H1 (cell line): Measurements from ENCODE around the gene GMPPA. TPM values are rescaled to one million over a fixed set of nuclear protein-coding genes. Genes with fewer than 3 reads are reported as not detected.

ENCODE experiments used
- CTCF ChIA-PET: fragments of 300-600 bp; sonication (Branson Sonifier 250); formaldehyde crosslinking; loops from one replicate; lab custom pipeline; 2021; ENCODE audit not compliant: partially characterized antibody; lab: Charles Lee
- POLR2A ChIA-PET: fragments of 300-600 bp; sonication (Branson Sonifier 250); formaldehyde crosslinking; loops from one replicate; lab custom pipeline; 2021; ENCODE audit warnings: inconsistent platforms; ENCODE audit not compliant: partially characterized antibody; lab: Charles Lee
- DNase-seq, 2 experiments: peaks; one replicate each; pipeline versions ENCODE4 v3.0.0 to v3.0.0-alpha.2; 2010 to 2022; ENCODE audit warnings: low spot score in 2 of 2, low read depth in 1 of 2, mixed read lengths in 1 of 2
- FAIRE-seq: peaks from 2 replicates; lab custom pipeline; 2011; peaks lifted over from hg19 to GRCh38; lab: Jason Lieb, UNC
- H2AFZ ChIP-seq: 2 replicates; pipeline ENCODE4 v1.8.1; 2012; ENCODE audit warnings: low read length, inconsistent platforms
- H2AK5ac ChIP-seq: 2 replicates; pipeline ENCODE4 v1.6.1; 2013; ENCODE audit warnings: low read depth, low read length
- H2BK120ac ChIP-seq: replicated peaks from 2 replicates; pipeline ENCODE3; 2013; ENCODE audit warnings: low read depth, low read length, inconsistent platforms
- H2BK12ac ChIP-seq: 2 replicates; pipeline ENCODE4 v1.6.1; 2013; ENCODE audit warnings: low read depth, low read length
- H2BK15ac ChIP-seq: 2 replicates; pipeline ENCODE4 v1.6.1; 2013; ENCODE audit warnings: low read length
- H2BK20ac ChIP-seq: 2 replicates; pipeline ENCODE4 v1.6.1; 2013; ENCODE audit warnings: low read length
- H2BK5ac ChIP-seq: 2 replicates; pipeline ENCODE4 v1.6.1; 2013; ENCODE audit warnings: low read depth, low read length
- H3K14ac ChIP-seq: 2 replicates; pipeline ENCODE4 v1.6.1; 2013; ENCODE audit warnings: inconsistent platforms; ENCODE audit not compliant: insufficient read length
- H3K18ac ChIP-seq: 2 replicates; pipeline ENCODE4 v1.6.1; 2013; ENCODE audit warnings: low read length; ENCODE audit errors: extremely low read depth
- H3K23ac ChIP-seq: 2 replicates; pipeline ENCODE4 v1.6.1; 2013; ENCODE audit warnings: inconsistent platforms; ENCODE audit not compliant: insufficient read length
- H3K23me2 ChIP-seq: 2 replicates; pipeline ENCODE4 v1.6.1; 2013; ENCODE audit warnings: low read depth, low read length
- H3K27ac ChIP-seq: 2 replicates; pipeline ENCODE4 v1.6.1; 2011; ENCODE audit warnings: low read depth, low read length, inconsistent platforms
- H3K27me3 ChIP-seq, 4 experiments: replicated peaks in 1 of 4; 1 replicate in 1 of 4; 2 replicates in 3 of 4; pipeline versions ENCODE4 v1.6.1 to v1.8.1; 2011 to 2013; ENCODE audit warnings: low read length in 3 of 4, mild to moderate bottlenecking in 3 of 4, inconsistent platforms in 2 of 4, mixed read lengths in 2 of 4, moderate library complexity in 1 of 4; ENCODE audit not compliant: control insufficient read depth in 3 of 4, insufficient read depth in 3 of 4; ENCODE audit errors: extremely low read depth in 1 of 4
- H3K36me3 ChIP-seq, 4 experiments: 2 replicates each; pipeline versions ENCODE4 v1.6.1 to v1.8.1; 2011 to 2013; ENCODE audit warnings: mild to moderate bottlenecking in 4 of 4, low read length in 3 of 4, moderate library complexity in 2 of 4, control low read depth in 1 of 4, inconsistent platforms in 1 of 4; ENCODE audit not compliant: insufficient read depth in 4 of 4, control insufficient read depth in 2 of 4
- H3K4ac ChIP-seq: replicated peaks from 2 replicates; pipeline ENCODE3; 2013; ENCODE audit warnings: low read length, low read depth, mixed read lengths, inconsistent platforms; ENCODE audit not compliant: insufficient read length
- H3K4me1 ChIP-seq, 4 experiments: replicated peaks in 1 of 4; 1 replicate in 1 of 4; 2 replicates in 3 of 4; pipeline versions ENCODE4 v1.6.1 to v1.8.1; 2011 to 2013; ENCODE audit warnings: low read length in 3 of 4, inconsistent platforms in 2 of 4, mixed read lengths in 1 of 4; ENCODE audit not compliant: insufficient read depth in 4 of 4, control insufficient read depth in 3 of 4
- H3K4me2 ChIP-seq, 2 experiments: 2 replicates each; pipeline versions ENCODE4 v1.6.1 to v1.8.1; 2011 to 2013; ENCODE audit warnings: low read depth in 2 of 2, low read length in 2 of 2, control low read depth in 1 of 2, inconsistent platforms in 1 of 2, mild to moderate bottlenecking in 1 of 2; ENCODE audit not compliant: insufficient read depth in 1 of 2
- H3K4me3 ChIP-seq, 4 experiments: fragments of 200-600, 300-600 bp in 1 of 4; sonication (generic), shearing (Covaris generic), sonication (Bioruptor Twin) in 1 of 4; 2 replicates each; pipeline versions ENCODE4 v1.5.1 to v1.8.1; 2011 to 2016; ENCODE audit warnings: low read length in 4 of 4, low read depth in 3 of 4, control low read depth in 2 of 4, inconsistent platforms in 2 of 4, mild to moderate bottlenecking in 2 of 4, mixed read lengths in 1 of 4, moderate library complexity in 1 of 4; ENCODE audit not compliant: insufficient read depth in 2 of 4; ENCODE audit errors: extremely low read depth in 1 of 4
- H3K56ac ChIP-seq: replicated peaks from 2 replicates; pipeline ENCODE3; 2013; ENCODE audit warnings: low read depth, mild to moderate bottlenecking, mixed read lengths, low read length, inconsistent platforms; ENCODE audit not compliant: insufficient read length
- H3K79me1 ChIP-seq: 2 replicates; pipeline ENCODE4 v1.6.1; 2013; ENCODE audit warnings: low read depth, low read length, control low read depth
- H3K79me2 ChIP-seq, 2 experiments: 2 replicates each; pipeline versions ENCODE4 v1.6.1 to v1.8.1; 2012 to 2013; ENCODE audit warnings: low read length in 2 of 2, mild to moderate bottlenecking in 2 of 2, inconsistent platforms in 1 of 2; ENCODE audit not compliant: insufficient read depth in 2 of 2, control insufficient read depth in 1 of 2
- H3K9ac ChIP-seq, 4 experiments: replicated peaks in 1 of 4; 1 replicate in 1 of 4; 2 replicates in 3 of 4; pipeline versions ENCODE4 v1.6.1 to v1.8.1; 2011 to 2013; ENCODE audit warnings: low read depth in 3 of 4, low read length in 3 of 4, control low read depth in 2 of 4, mild to moderate bottlenecking in 2 of 4, moderate library complexity in 2 of 4, inconsistent platforms in 1 of 4; ENCODE audit errors: extremely low read depth in 1 of 4
- H3K9me3 ChIP-seq, 2 experiments: 2 replicates each; pipeline versions ENCODE4 v1.6.1 to v1.8.1; 2012 to 2013; ENCODE audit warnings: mild to moderate bottlenecking in 2 of 2, moderate library complexity in 2 of 2, control low read depth in 1 of 2, inconsistent platforms in 1 of 2, low read depth in 1 of 2, low read length in 1 of 2, mixed read lengths in 1 of 2; ENCODE audit not compliant: insufficient read depth in 2 of 2
- H4K20me1 ChIP-seq, 2 experiments: replicated peaks in 1 of 2; 2 replicates each; pipeline versions ENCODE3 to v1.8.1; 2011 to 2013; ENCODE audit warnings: inconsistent platforms in 2 of 2, low read length in 2 of 2, mild to moderate bottlenecking in 1 of 2; ENCODE audit not compliant: insufficient read depth in 2 of 2, control insufficient read depth in 1 of 2
- H4K5ac ChIP-seq: 2 replicates; pipeline ENCODE4 v1.6.1; 2013; ENCODE audit warnings: low read length, low read depth, mixed read lengths, inconsistent platforms; ENCODE audit not compliant: insufficient read length
- H4K8ac ChIP-seq: 2 replicates; pipeline ENCODE4 v1.8.0; 2013; ENCODE audit warnings: mild to moderate bottlenecking, moderate library complexity, low read length, inconsistent platforms; ENCODE audit not compliant: insufficient read depth; ENCODE audit errors: extremely low read depth
- H4K91ac ChIP-seq: replicated peaks from 2 replicates; pipeline ENCODE3; 2013; ENCODE audit warnings: low read length, mixed read lengths, inconsistent platforms; ENCODE audit not compliant: insufficient read length
- CHD1 ChIP-seq: IDR thresholded peaks from 2 replicates; pipeline ENCODE4 v1.6.1; 2012; ENCODE audit warnings: low read depth, low read length, improper control_type of control experiment
- EZH2 ChIP-seq: fragments of 200-600 bp; sonication (generic); IDR thresholded peaks from 2 replicates; pipeline ENCODE4 v1.7.1; 2012; ENCODE audit warnings: low read depth, mild to moderate bottlenecking, moderate library complexity, low read length, inconsistent platforms; ENCODE audit not compliant: severe bottlenecking
- JUN ChIP-seq: IDR thresholded peaks from 2 replicates; pipeline ENCODE4 v1.6.1; 2011; ENCODE audit warnings: low read depth, mild to moderate bottlenecking, improper control_type of control experiment, low read length
- JUND ChIP-seq: IDR thresholded peaks from 2 replicates; pipeline ENCODE4 v1.6.1; 2011; ENCODE audit warnings: mild to moderate bottlenecking, improper control_type of control experiment, low read length
- KDM1A ChIP-seq: fragments of 200-600, 300-600 bp; sonication (generic); IDR thresholded peaks from 2 replicates; pipeline ENCODE4 v1.7.1; 2016; ENCODE audit warnings: mild to moderate bottlenecking, low read length, borderline replicate concordance
- MAFK ChIP-seq: IDR thresholded peaks from 2 replicates; pipeline ENCODE4 v1.6.1; 2012; ENCODE audit warnings: low read depth, mild to moderate bottlenecking, improper control_type of control experiment, low read length
- POLR2A ChIP-seq, 2 experiments: IDR thresholded peaks; 1 replicate in 1 of 2; 2 replicates in 1 of 2; pipeline ENCODE4 v1.6.1; 2011; ENCODE audit warnings: low read depth in 2 of 2, low read length in 2 of 2, mild to moderate bottlenecking in 2 of 2; ENCODE audit errors: control extremely low read depth in 1 of 2
- POU5F1 ChIP-seq: IDR thresholded peaks from 2 replicates; pipeline ENCODE4 v1.6.1; 2011; ENCODE audit warnings: low read depth, mild to moderate bottlenecking, low read length, moderate library complexity
- SRF ChIP-seq: IDR thresholded peaks from 2 replicates; pipeline ENCODE4 v1.6.1; 2011; ENCODE audit warnings: mild to moderate bottlenecking, low read depth, low read length, moderate library complexity
- SUZ12 ChIP-seq: fragments of 200-600 bp; sonication (generic); IDR thresholded peaks from 2 replicates; pipeline ENCODE4 v1.6.1; 2012; ENCODE audit warnings: mild to moderate bottlenecking, inconsistent platforms, low read length, moderate library complexity, mixed read lengths
- TAF1 ChIP-seq: IDR thresholded peaks from 2 replicates; pipeline ENCODE4 v1.6.1; 2011; ENCODE audit warnings: mild to moderate bottlenecking, low read depth, low read length
- WGBS, 2 experiments: shearing (Covaris generic) in 1 of 2; methylation state at CpG; one replicate each; pipeline versions ENCODE4 v1.1.6 to v1.1.7; 2013 to 2015; ENCODE audit warnings: low lambda C conversion rate in 2 of 2, mixed read lengths in 2 of 2, inconsistent platforms in 1 of 2, low coverage in 1 of 2, missing lambda C conversion rate in 1 of 2; ENCODE audit not compliant: insufficient replicate concordance in 2 of 2, insufficient coverage in 1 of 2, insufficient read length in 1 of 2; ENCODE audit errors: extremely low coverage in 1 of 2, missing lambda C conversion rate in 1 of 2; 5-methylcytosine and 5-hydroxymethylcytosine counted together
- polyA plus RNA-seq, 7 experiments: library from polyadenylated mRNA; depleted of rRNA in 3 of 7; stranded (reverse) in 5 of 7; unstranded in 2 of 7; fragments of >200 nt in 5 of 7; fragments of 200-250 nt in 2 of 7; gene quantifications; 1 replicate in 5 of 7; 2 replicates in 1 of 7; 4 replicates in 1 of 7; pipeline versions ENCODE4 v1.2.1 to v1.2.3, GENCODE V29; 2011 to 2013; ENCODE audit warnings: missing spikeins in 2 of 7, mixed read lengths in 2 of 7
- total RNA-seq: library from RNA; stranded (reverse); fragmentation: NEBNext Ultra II Directional; extraction: Animal tissue kit (Norgen Biotek cat#: 25700); gene quantifications from 2 replicates; pipeline ENCODE4 v1.2.1, GENCODE V29; 2021
- TF ChIP-seq, protein P1 (sequence below): IDR thresholded peaks from 2 replicates; pipeline ENCODE4 v1.6.1; 2012; ENCODE audit warnings: low read length, inconsistent platforms

Gene GMPPA
- total and polyA plus RNA-seq, 2 of the 8 experiments (the other 6 are each of a cell fraction or from before 2014, with no cell fraction given): 34.3 to 98.8 TPM

DNA sequence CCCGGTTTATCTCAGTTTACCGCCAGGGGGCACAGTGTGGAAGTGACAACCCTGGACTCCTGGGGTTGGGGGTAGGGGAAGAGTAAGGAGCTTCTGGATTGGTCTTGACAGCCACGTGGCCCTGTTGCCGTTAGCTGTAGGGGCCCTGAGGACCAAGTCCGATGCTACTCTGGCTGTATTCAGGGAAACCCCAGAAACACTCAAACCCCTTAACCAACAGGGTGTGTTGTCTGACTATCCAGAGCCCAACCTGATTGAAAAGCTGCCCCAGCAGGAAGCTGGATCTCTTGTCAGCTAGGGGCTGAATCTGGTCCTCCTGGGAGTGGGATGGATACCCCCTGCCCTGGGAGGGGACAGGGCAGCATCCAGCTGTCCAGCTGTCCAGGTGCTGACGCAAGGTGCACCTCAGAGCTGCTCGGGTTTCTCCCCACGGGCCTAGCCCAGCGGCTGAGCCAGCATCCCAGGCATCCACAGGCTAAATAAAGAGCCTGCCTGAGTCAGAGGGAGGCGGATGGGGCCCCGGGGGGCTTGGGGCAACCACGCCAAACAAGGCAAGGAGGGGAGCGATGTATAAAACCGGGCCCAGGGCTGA, 3.1 kb upstream of the GMPPA start:
- Histone ChIP-seq H3K27me3 (peaks cover 20 to 44% (median 33%) of the 10 kb centered on the region in 4 experiments), H3K9ac (no peak overlapping the region), H3K79me1 (no peaks in the 10 kb centered on the region), H2BK20ac (no peak overlapping the region), H3K9me3 (no peaks in the 10 kb centered on the region), H2BK15ac (no peak overlapping the region), H3K23me2 (peaks cover 24% of the 10 kb centered on the region), H4K8ac (no peak overlapping the region), H3K4me2 (peak overlapping the region; percentile 17 to 97; a peak in 3 of 4 replicates), H3K4me3 (no peak overlapping the region), H2AFZ (no peak overlapping the region), H3K4me1 (peaks cover 9 to 39% (median 23%) of the 10 kb centered on the region in 4 experiments), H3K56ac (no peak overlapping the region), H2AK5ac (no peak overlapping the region), H3K79me2 (no peaks in the 10 kb centered on the region), H4K5ac (no peak overlapping the region), H3K14ac (no peak overlapping the region), H3K36me3 (no peaks in the 10 kb centered on the region), H3K4ac (no peak overlapping the region), H2BK5ac (no peak overlapping the region), H4K20me1 (no peaks in the 10 kb centered on the region), H4K91ac (no peak overlapping the region), H3K27ac (no peak overlapping the region), H3K23ac (no peak overlapping the region), H3K18ac (no peak overlapping the region), H2BK12ac (no peak overlapping the region; the same call in 1 of the 2 replicates), H2BK120ac (no peak overlapping the region)
- 29% methylated on average over 14 of the region's 14 CpGs; no CpG with 5 or more reads in 1 of the 2 experiments for WGBS, 2 experiments
- DNase-seq (peak in 1 of 2 experiments; percentile 91), FAIRE-seq (no peak)
- CTCF ChIA-PET: interaction anchor here (0.7 to 113.1 kb wide), 24 partner anchors 6 to 663 kb away, joined by 3 to 7248 read pairs (median 4); partner anchors contain the start of genes ASIC4, CHPF, DES and DNPEP
- POLR2A ChIA-PET: interaction anchor here (0.8 to 19.9 kb wide), 12 partner anchors 11 to 77 kb away, joined by 3 to 216 read pairs (median 6); partner anchors contain the start of genes ASIC4, CHPF and TMEM198
- no peak for TF ChIP-seq MAFK
- no peak for TF ChIP-seq CHD1
- no peak for TF ChIP-seq KDM1A
- TF ChIP-seq, protein P1, sequence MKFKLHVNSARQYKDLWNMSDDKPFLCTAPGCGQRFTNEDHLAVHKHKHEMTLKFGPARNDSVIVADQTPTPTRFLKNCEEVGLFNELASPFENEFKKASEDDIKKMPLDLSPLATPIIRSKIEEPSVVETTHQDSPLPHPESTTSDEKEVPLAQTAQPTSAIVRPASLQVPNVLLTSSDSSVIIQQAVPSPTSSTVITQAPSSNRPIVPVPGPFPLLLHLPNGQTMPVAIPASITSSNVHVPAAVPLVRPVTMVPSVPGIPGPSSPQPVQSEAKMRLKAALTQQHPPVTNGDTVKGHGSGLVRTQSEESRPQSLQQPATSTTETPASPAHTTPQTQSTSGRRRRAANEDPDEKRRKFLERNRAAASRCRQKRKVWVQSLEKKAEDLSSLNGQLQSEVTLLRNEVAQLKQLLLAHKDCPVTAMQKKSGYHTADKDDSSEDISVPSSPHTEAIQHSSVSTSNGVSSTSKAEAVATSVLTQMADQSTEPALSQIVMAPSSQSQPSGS: no peak
- no peak for TF ChIP-seq SUZ12
- no peak for TF ChIP-seq JUN
- no peak for TF ChIP-seq POLR2A (IDR thresholded peaks at IDR 0.05; ENCODE audit: control extremely low read depth in 1 of 2, low read depth in 2 of 2, low read length in 2 of 2)
- TF ChIP-seq JUND: no peak
- TF ChIP-seq EZH2: no peak
- no peak for TF ChIP-seq SRF
- no peak for TF ChIP-seq TAF1
- no peak for TF ChIP-seq POU5F1
